Activated naive CD4-positive, alpha-beta T cell treated with Interleukin-2 at 50 U/mL for 16 hours (primary cell): Measurements from ENCODE around the gene KCNT1.

Source experiments
- DNase-seq: peaks from one replicate; pipeline ENCODE4 v3.0.0-alpha.2; 2020

Gene KCNT1

GRCh38 chr9:135825435-135826187, 123.6 kb downstream of the KCNT1 start:
- DNase-seq, result no peak

GRCh38 chr9:135826188-135826545, 124.2 kb downstream of the KCNT1 start:
- DNase-seq, result no peak

- no peak for DNase-seq
Observed at GRCh38 chr9:135827301-135827700, 125.3 kb downstream of the KCNT1 start.

- DNase-seq, result no peak
Observed at GRCh38 chr9:135827866-135828580, 126.0 kb downstream of the KCNT1 start.

- DNase-seq, result no peak
Observed at GRCh38 chr9:135828656-135829055, 126.7 kb downstream of the KCNT1 start.

GRCh38 chr9:135830496-135830895, 128.5 kb downstream of the KCNT1 start:
- DNase-seq, result no peak

GRCh38 chr9:135833864-135834263, 131.9 kb downstream of the KCNT1 start:
- DNase-seq, result no peak

GRCh38 chr9:135835131-135835530, 133.1 kb downstream of the KCNT1 start:
- no peak for DNase-seq

- no peak for DNase-seq
Observed at GRCh38 chr9:135839516-135839915, 137.5 kb downstream of the KCNT1 start.

- DNase-seq, result no peak
Observed at GRCh38 chr9:135840107-135840506, 138.1 kb downstream of the KCNT1 start.

GRCh38 chr9:135840539-135840938, 138.6 kb downstream of the KCNT1 start:
- DNase-seq, result no peak
